ENCODE measurements around the gene MYBPH.

DNA sequence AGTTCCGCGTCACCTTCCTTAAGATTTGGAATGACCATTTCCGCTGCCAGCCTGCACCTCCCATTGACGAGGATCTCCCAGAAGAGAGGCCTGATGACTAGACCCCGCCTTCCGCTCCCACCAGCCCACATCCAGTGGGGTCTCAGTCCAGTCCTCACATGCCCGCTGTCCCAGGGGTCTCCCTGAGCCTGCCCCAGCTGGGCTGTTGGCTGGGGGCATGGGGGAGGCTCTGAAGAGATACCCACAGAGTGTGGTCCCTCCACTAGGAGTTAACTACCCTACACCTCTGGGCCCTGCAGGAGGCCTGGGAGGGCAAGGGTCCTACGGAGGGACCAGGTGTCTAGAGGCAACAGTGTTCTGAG lies 9.8 kb downstream of the MYBPH start:
- no peak for TF ChIP-seq POLR2A (IDR thresholded peaks at IDR 0.05)
- TF ChIP-seq, protein P1, sequence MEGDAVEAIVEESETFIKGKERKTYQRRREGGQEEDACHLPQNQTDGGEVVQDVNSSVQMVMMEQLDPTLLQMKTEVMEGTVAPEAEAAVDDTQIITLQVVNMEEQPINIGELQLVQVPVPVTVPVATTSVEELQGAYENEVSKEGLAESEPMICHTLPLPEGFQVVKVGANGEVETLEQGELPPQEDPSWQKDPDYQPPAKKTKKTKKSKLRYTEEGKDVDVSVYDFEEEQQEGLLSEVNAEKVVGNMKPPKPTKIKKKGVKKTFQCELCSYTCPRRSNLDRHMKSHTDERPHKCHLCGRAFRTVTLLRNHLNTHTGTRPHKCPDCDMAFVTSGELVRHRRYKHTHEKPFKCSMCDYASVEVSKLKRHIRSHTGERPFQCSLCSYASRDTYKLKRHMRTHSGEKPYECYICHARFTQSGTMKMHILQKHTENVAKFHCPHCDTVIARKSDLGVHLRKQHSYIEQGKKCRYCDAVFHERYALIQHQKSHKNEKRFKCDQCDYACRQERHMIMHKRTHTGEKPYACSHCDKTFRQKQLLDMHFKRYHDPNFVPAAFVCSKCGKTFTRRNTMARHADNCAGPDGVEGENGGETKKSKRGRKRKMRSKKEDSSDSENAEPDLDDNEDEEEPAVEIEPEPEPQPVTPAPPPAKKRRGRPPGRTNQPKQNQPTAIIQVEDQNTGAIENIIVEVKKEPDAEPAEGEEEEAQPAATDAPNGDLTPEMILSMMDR (IDR thresholded peaks at IDR 0.05) = no peak
